Posterior vena cava (tissue), 2 donors: ENCODE results near the gene RIMBP2. TPM values are rescaled to one million over a fixed set of nuclear protein-coding genes. Genes with fewer than 3 reads are reported as not detected.
"Not testable (repeated sequence)": the region's sequence is repeated elsewhere in the genome, so short reads cannot be mapped to it uniquely, and the experiment has no call there.

Experiments
- DNase-seq: peaks from one replicate; pipeline ENCODE4 v3.0.0-alpha.2; 2020; ENCODE audit warnings: low spot score
- intact Hi-C, 2 donors: fragments of 100-400 bp; cut with DNase I; formaldehyde crosslinking; loops; one replicate each; pipeline versions ENCODE4 v1.14.1 to v1.14.2; 2022 to 2023
- total RNA-seq, 2 donors: library from RNA; stranded (reverse); fragmentation: NEBNext Ultra II Directional; extraction: Animal tissue kit (Norgen Biotek cat#: 25700); gene quantifications; one replicate each; pipeline ENCODE4 v1.2.1, GENCODE V29; 2021
- donor health status: DM: yes; HTN: yes; CAD: no.
- donor health status: DM: yes; HTN: yes; CAD: no.

Gene RIMBP2
- total RNA-seq, 2 donors from 2014 or later = 1.3 to 1.7 TPM

DNA sequence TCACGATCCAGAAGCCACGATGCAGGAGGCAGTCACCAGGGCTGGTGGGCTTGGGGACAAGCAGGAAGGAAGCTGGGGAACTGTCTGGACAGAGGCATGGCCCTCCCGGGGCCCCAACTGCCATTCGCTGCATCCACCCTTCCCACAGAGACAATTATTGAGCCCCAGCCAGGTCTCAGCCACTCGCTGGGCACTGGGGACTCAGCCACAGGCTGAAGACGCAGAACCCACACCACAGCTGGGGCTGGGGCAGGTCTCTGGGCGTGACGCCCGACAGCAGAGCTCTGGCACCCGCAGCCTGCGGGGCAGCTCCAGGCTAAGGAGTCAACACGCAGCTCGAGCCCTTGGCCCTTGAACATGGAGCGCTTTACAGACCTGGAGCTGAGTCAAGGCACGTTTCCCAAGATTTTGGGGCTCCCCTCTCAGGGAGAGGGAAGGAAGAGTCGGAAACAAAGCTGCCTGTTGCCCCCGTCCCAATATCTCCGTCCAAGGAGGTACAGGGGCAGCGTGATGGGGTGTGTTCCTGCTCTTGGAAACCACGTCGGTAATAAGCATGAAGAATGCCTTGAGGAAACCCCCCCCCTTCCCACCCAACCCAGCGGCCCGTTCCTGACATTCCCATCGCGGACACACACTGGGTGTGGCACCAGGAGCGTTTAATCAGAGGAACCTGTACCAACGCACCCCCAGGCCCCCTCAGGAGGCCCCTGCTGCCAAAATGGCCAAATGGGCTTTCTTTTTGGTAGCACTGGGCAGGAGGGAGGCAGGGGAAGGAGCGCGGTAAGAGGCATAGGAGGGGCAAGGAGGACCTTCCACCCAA, 6.7 kb downstream of the RIMBP2 start:
- DNase-seq = peak; percentile 53
- intact Hi-C loops = no loop called here

DNA sequence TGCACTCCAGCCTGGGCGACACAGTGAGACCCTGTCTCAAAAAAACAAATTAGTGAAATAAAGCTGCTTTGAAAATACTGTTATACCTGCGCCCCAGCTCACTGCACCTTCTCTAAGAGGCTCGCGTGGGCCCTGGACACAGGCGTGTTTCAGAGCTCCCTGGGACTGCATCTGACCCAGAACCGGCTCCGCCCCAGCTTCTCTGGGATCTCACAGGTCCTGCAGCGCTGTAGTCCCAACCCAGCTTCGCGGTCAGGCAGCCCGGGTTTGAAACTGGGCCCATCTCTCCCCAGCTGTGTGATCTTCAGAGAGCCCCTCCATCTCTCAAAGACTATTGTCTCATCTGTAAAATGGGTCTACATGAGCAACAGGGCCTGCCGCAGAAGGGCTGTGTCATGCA, 7.5 kb downstream of the RIMBP2 start:
- intact Hi-C loops = no loop called here
- peak; percentile 66 for DNase-seq

DNA sequence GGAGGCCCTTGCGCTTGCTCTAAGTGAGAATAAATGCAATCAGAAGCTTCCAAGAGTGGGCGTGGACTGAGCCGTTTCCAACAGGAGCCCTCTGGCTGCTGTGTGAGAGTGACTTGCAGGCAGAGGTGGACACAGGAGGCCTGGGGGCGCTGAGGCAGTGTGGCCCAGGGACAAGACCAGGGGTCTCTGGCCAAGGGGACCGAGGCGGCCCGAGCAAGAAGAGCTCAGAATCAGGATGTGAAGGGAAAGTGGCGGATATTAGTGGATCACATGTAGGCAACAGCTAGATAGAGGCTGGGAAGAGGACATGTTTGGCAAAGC, 8.6 kb downstream of the RIMBP2 start:
- peak; percentile 41 for DNase-seq
- intact Hi-C loops = no loop called here

DNA sequence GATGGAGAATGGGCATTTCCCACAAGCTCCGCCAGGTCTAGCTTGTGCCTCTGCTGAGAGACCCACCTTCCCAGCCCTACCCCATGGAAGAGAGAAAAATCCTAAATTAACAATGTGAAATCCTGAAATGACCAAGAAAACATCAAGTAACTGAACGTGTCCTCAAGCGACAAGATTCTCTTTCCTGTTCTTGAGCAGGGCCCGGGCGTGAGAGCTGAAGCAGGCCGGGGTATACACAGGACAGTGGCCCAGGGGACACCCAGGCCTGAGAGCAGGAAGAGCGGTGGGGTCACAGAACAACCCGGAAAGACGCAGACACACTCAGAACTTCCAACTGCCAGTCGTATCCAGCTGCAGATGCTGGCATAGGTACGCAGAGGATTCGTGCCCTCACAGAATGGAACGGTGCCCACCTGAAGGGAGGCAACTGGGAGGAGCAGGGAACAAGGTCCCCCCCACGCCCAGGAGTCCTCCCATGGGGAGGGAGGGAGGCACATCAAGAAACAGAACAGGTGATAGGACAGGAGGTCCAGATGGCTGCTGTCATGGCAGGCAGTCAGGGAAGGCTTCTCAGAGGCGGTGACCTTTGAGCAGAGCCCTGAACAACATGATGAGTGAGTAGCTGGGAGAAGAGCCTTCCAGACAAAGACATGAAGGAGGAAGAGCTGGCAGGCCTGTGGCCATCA, 9.1 kb downstream of the RIMBP2 start:
- peak; percentile 72 for DNase-seq
- intact Hi-C loops = no loop called here

DNA sequence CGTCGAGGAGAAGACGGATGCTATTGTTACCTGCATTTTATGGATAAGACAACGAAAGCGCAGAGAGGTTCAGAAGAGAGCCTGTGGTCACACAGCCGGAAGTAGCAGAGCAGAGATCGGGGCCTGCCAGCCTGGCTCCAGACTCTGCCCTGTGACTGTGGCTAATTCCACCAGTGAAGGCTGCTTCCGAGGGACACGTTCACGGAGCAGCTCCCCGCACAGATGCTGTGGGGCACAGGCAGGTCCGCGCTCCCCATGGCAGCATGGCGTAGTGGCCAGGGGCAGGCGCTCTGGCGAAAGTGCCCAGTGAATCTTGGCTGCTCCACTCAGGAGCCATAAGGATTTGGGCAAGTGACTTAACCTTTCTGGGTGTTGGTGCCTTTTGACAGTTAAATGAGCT, 9.8 kb downstream of the RIMBP2 start:
- peak; percentile 69 for DNase-seq
- intact Hi-C loops = no loop called here

DNA sequence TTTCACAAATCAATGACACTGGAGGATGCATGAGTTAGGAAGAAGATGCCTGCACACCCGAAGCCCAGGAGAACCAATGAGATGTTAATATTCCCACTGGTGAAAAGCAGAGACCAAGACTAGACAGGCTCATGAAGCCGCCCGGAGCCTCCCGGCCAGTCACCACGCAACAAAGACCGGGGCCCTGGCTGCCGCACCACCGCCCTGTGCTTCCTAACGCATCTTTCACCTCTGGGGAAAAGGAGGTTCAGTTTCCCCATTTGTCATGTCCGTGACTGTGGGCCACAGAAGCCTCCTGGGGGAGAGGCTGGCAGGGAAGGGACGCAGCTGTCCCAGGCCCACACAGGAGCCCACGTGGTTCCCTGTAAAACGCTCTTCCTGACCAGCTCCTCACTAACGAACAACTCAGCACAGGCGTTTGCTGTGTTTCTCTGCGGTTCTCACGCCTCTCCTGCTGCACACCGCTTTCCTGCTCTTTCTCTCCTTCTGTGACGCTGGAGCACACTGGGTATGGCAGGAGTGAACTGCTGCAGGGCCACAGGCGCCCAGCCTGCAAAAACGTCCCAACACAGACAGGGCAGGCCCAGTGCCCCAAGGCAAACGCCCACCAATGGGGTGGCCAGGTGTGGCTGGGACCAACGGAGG, 10.8 kb downstream of the RIMBP2 start:
- peak; percentile 58 for DNase-seq

DNA sequence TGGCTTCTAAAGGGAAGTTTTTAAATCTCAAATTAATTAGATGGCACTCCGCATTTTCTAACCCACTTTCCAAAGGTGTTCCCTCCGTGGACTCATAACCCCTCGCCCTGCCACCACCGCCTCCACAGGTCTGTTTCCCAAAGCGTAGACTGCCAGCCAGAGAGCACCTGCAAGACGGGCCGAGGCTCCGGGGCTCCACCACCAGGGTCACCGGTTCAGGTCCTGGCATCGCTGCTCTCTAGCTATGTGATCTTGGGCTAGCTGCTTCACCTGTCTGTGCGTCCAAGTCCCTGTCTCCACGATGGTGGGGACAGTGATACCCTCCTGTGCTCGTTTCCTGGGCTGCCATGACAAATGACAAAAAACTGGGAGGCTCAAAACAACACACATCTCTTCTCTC, 11.5 kb downstream of the RIMBP2 start:
- DNase-seq = peak; percentile 74
- intact Hi-C loops = no loop called here

More for the DNA sequence above, 10.8 kb downstream of the RIMBP2 start:
- intact Hi-C loops = no loop called here

DNA sequence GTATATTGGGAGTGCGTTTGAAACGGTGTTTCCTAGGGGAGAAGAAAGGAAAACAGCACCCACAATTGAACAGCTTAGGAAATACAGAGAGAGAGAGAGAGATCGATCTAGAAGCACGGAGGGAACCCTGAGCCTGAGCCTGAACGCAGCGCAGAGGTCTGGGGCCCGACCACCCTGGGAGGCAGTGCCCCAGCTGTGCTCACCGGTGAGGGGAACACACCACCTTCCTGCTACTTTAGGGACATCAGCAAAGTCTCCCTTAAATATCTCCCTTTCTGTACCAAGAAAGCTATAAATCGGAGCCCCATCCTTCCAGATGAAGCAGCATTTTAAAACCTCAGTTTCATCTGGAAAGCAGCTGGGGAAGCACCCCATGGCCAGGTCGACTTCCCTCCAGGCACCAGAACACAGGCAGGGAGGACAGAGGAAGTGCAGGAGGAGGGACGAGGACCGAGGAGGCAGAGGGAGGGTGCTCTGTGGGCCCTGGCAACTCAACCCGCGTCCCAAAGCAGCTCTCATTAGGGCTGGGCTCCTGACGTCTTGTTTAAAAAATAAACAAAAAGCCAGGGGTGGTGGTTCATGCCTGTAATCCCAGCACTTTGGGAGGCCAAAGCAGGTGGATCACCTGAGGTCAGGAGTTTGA, 12.2 kb downstream of the RIMBP2 start:
- intact Hi-C loops = no loop called here

DNA sequence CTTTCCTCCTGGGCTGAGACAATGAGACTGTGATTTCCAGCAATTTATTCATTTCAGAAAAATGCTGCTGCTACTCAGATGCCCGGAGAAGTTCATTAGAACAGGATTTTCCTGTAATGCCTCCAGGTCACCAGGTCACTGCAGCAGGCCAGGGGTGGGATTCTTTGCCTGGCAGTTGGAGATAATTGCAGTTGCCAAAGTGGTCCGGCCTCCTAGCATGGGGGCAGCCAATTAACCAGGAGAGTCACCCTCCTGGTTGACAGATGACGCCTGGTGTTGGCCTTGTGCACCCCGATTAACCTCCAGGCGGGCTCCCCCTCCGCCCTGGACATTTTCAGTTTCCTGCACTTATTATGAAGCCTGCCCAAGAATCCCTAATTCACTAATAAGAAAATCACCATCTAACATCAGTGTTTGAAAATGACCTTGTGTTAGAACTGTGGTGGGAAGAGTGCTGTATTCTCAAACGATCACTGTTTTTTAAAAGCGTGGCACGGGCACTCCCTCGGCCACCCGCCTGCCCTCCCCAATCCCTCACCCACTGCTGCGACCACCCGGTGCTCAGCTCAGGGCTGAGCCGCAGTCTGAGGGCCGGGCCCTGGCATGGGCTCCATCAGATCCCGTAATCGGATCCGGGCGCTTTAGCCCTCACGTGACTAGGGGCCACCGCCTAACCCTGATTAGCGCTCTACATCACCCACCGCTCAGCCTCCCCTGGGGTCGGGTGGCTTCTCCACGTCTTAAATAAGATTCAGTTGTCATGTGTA, 12.9 kb downstream of the RIMBP2 start:
- DNase-seq = peak; percentile 66
- intact Hi-C loops = no loop called here

More for the DNA sequence above, 12.2 kb downstream of the RIMBP2 start:
- peak; percentile 47 for DNase-seq

DNA sequence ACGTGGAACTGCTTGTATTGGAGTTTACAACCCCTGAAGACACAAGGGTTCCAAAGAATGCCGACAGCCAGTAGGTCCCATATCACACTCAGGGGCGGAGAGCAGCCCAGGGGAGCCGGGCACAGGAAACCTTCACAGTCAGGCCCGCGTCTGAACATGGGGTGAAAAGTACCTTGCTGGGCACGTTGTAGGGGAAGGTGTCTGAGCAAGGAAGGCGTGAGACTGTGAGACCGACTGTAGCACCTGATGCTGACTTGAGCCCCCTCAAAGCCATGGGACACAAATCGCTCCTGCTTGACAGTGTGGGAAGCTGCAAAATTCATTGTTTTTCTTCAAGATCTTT, 14.7 kb downstream of the RIMBP2 start:
- intact Hi-C loops = no loop called here
- no peak for DNase-seq

DNA sequence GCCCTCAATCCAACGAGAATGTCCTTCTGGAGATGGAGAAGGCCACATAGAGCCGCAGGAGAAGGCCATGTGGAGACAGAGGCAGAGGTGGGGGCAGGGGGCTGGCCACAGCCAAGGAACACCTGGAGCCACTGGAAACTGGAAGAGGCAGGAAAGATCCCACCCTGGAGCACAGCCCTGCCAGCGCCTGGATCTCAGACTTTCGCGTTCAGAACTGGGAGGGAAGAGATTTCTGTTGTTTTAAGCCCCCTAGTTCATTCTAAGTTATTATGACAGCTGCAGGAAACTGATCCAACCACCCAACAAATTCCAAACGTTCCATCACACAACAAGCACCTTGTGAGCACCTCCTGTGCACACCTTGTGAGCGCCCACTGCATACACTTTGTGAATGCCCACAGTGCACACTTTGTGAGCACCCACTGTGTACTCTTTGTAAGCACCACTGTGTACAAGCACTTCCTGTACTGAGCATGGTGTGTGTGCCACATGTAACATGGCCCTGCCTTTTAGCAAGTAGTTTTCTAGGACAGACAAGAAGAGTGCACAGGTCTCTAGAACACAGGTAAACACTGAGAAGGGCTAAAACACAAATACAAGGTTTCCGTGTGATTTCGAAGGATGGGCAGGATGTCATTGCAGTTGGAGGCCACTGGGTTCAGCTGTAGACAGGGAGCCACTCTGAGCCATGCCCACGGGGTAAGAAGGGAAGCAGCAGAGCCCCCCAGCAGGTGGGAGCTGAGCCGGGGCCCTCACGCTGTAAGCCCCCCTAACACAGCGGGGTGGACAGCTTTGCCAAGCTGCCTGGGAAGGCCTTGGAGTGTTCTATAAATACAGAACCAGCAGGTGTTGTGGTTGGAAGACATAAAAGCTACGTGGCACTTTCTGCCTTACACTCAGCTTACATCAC, 15.4 kb downstream of the RIMBP2 start:
- DNase-seq = peak; percentile 49
- intact Hi-C loops = no loop called here

DNA sequence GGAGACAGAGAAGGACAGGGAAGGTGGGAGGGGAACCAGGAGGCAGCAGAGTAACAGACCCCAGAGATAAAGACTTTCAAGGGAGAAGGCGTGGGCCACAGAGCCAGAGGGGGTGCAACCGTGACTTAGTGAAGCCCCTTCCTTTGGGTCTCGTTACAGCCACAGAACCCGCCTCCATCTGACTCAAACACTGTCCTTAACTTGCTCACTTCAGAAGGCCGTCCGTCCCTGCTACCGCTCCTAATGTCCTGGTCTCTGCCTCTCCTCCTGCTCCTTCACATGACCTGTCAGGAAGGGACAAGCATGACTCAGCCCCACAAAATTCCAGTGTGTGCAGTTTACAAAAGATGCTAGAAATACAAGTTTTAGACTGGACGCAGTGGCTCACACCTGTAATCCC, 18.0 kb downstream of the RIMBP2 start:
- intact Hi-C loops = no loop called here
- peak; percentile 57 for DNase-seq

DNA sequence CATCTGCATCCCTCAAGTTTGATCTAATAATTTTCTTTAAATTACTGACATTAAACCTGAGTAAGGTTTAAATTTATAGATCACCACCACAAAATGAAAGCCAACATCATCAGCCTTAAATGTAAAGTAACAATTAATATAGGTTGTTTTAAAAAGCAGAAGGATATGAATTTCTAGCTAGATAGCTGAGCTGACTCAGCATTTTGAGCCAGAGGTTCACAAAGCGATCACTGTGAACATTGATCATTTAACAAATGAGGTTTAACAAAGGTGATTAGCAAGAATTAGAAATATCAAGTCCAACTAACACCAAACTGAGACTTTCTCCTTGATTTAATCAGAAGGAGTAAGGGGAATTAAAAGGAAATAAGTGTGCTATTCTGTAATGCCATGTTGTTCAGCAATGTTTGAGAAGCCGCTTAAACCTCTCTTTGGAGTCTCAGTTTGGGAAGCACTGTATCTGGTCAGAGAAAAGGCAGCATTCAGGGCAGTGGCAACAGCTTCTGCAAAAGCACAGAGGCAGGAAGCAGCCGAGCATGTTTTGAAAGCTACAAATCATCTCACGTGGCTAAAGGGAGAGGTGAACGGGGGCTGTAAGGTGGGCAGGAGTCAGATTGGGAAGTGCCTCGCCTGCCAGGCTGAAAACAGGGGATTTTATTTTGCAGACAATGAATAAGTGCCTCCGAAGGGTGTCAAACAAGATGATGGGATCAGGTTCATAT, 19.6 kb downstream of the RIMBP2 start:
- intact Hi-C loops = no loop called here
- DNase-seq = peak; percentile 0

DNA sequence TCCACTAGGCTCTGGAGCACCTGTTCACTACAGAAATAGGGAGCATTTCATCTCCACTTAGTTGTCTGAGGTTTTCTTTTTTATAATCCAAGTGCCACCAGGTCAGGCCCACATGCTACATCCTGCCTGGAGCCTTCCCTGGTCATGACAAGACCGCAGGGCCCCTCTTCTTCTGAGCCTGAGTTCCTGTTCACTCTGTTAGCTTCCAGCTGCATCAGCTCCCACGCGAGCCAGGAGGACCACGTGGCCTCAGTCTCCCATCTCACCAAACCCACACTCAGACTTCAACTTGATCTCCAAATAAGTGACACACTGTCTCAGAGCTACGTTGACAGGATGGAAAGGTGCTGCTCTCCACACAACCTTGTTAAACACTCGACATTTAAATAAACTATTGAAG, 21.0 kb downstream of the RIMBP2 start:
- intact Hi-C loops = no loop called here

DNA sequence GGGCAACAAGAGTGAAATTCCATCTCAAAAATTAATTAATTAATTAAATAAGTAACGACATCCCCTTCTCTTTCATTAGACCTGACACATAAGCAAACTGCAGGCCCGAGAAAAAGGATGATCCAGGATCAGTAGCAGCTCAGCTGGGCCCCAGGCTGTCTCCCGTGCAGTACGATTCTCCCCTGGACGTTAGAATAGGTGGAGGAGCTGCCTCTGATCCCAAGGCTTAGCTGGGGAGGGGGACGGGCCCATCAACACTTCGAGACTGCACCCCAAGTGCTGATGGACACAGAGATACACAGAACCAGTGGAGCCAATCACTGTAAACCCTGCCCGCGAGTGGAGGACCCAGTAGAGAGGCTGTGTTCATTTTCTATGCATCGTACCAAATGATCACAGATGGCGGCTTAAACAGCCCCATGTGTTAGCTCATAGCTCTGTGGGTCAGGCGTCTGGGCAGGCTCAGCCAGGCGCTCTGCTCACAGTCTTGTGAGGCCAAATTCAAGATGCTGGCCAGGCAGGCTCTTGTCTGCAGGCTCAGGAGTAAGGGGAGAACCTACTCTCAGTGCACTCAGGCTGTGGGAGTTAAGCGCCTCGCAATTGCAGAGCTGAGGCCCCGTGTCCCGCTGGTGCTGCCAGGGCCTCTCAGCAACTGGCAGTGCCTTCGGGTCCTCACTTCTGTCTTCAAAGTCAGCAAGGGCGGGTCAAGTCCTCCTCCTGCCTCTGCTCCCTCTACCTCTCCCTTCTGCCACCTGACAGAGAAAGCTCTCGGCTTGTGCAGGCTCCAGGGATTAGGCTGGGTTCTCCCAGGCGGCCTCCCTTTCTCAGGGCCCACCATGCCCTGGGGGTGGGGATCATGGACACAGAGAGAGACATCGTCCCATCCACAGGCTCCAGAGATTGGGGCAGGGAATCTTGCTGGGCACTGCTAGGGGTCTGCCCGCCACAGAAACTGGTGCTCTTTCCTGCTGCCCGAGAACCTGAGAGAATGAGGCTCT, 26.4 kb downstream of the RIMBP2 start:
- no peak for DNase-seq

More for the DNA sequence above, 21.0 kb downstream of the RIMBP2 start:
- DNase-seq = no peak

DNA sequence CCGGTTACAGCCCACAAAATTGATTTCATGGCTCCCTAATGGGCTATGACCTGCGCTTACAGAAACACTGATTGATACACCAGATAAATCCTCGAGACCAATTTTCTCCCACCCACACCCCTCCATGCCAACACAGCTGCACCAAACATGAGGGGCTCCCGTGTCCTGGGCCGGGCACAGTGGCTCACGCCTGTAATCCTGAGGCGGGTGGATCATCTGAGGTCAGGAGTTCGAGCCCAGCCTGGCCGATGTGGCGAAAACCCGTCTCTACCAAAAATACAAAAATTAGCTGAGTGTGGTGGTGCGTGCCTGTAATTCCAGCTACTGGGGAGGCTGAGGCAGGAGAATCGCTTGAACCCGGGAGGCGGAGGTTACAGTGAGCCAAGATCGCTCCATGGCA, 27.1 kb downstream of the RIMBP2 start:
- DNase-seq, intact Hi-C loops: not testable (repeated sequence)

More for the DNA sequence above, 26.4 kb downstream of the RIMBP2 start:
- intact Hi-C loops = no loop called here
